ENCODE data around the gene PUM2.
A peak's percentile ranks its signal among the peaks of the same experiment; 100 is the strongest.

PUM2 gene

GRCh38 chr2:20350753-20351554, at the start of gene PUM2:
PUM2 (minus strand) TSS chr2:20350844; CDS start chr2:20327360, 23,484 bp downstream.
- H3K27ac ChIP-seq = peak within 1 kb of the TSS; percentile 92
- CTCF ChIA-PET = interaction anchor here (0.6 kb wide), 1 partner anchor 97 kb away, joined by 4 read pairs; no protein-coding TSS in a partner anchor
- TF ChIP-seq, protein P1, sequence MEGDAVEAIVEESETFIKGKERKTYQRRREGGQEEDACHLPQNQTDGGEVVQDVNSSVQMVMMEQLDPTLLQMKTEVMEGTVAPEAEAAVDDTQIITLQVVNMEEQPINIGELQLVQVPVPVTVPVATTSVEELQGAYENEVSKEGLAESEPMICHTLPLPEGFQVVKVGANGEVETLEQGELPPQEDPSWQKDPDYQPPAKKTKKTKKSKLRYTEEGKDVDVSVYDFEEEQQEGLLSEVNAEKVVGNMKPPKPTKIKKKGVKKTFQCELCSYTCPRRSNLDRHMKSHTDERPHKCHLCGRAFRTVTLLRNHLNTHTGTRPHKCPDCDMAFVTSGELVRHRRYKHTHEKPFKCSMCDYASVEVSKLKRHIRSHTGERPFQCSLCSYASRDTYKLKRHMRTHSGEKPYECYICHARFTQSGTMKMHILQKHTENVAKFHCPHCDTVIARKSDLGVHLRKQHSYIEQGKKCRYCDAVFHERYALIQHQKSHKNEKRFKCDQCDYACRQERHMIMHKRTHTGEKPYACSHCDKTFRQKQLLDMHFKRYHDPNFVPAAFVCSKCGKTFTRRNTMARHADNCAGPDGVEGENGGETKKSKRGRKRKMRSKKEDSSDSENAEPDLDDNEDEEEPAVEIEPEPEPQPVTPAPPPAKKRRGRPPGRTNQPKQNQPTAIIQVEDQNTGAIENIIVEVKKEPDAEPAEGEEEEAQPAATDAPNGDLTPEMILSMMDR (conservative IDR thresholded peaks at IDR 0.05; ENCODE audit: low read depth) = no peak
- POLR2A ChIA-PET (ENCODE audit: low non-redundant PET) = no interaction called here
- peak; percentile 94 for DNase-seq (ENCODE audit: low spot score)

DNA sequence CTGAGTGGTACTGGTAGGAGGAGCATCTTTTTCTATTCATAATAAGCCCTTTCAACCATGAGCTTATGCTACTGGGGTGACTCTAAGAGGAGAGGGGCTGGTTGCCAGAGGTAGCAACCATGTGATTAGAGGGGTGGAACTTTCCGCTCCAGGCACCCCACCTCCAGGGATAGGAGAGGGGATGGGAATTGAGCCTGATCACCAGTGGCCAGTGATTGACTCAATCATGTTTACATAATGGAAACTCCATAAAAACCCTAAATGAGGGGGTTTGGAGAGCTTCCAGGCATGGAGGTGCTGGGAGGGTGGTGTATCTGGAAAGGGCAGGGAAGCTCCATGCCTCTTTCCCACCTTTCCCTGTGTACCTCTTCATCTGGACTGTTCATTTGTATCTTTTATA, 49.7 kb upstream of the PUM2 start:
- TF ChIP-seq, protein P1 (conservative IDR thresholded peaks at IDR 0.05; ENCODE audit: low read depth) = no peak
- no peak overlapping the region for H3K27ac ChIP-seq
- CTCF ChIA-PET = interaction anchor here (0.9 kb wide), 1 partner anchor 251 kb away, joined by 3 read pairs; the partner anchor contains the start of gene HS1BP3
- no peak for DNase-seq (ENCODE audit: low spot score)
- POLR2A ChIA-PET (ENCODE audit: low non-redundant PET) = no interaction called here

- no peak overlapping the region for H3K27ac ChIP-seq
- no peak for DNase-seq (ENCODE audit: low spot score)
- TF ChIP-seq, protein P1 (conservative IDR thresholded peaks at IDR 0.05; ENCODE audit: low read depth) = no peak
- ChIA-PET CTCF (interaction anchor here (0.6 to 1.2 kb wide), 3 partner anchors 24 to 252 kb away, joined by 3 to 5 read pairs (median 3); partner anchors contain the start of gene HS1BP3), POLR2A (ENCODE audit: low non-redundant PET) (no interaction called here)
Observed at GRCh38 chr2:20398956-20399567, 48.4 kb upstream of the PUM2 start.

GRCh38 chr2:20397811-20398447, 47.3 kb upstream of the PUM2 start:
- TF ChIP-seq, protein P1 (conservative IDR thresholded peaks at IDR 0.05; ENCODE audit: low read depth) = no peak
- ChIA-PET POLR2A (ENCODE audit: low non-redundant PET) (no interaction called here), CTCF (interaction anchor here (1.2 kb wide), 1 partner anchor 244 kb away, joined by 3 read pairs; no protein-coding TSS in a partner anchor)
- DNase-seq (ENCODE audit: low spot score) = no peak
- no peak overlapping the region for H3K27ac ChIP-seq

- H3K27ac ChIP-seq = no peak overlapping the region
- CTCF ChIA-PET = interaction anchor here (0.5 to 2.0 kb wide), 14 partner anchors 15 to 696 kb away, joined by 3 to 17 read pairs (median 4); no protein-coding TSS in a partner anchor
- POLR2A ChIA-PET (ENCODE audit: low non-redundant PET) = no interaction called here
- no peak for DNase-seq (ENCODE audit: low spot score)
- TF ChIP-seq, protein P1 (conservative IDR thresholded peaks at IDR 0.05; ENCODE audit: low read depth) = no peak
Observed at GRCh38 chr2:20396356-20397000, 45.8 kb upstream of the PUM2 start.

- ChIA-PET POLR2A (ENCODE audit: low non-redundant PET) (no interaction called here), CTCF (no interaction called here)
- DNase-seq (ENCODE audit: low spot score) = no peak
Observed at GRCh38 chr2:20393986-20394385, 43.3 kb upstream of the PUM2 start.

More at GRCh38 chr2:20393986-20394385, 43.3 kb upstream of the PUM2 start:
- no peak overlapping the region for H3K27ac ChIP-seq
- TF ChIP-seq, protein P1 (conservative IDR thresholded peaks at IDR 0.05; ENCODE audit: low read depth) = no peak
